NK-92 (cell line): ENCODE data around the gene TCIRG1.
A peak's percentile ranks its signal among the peaks of the same experiment; 100 is the strongest.

Source experiments
- DNase-seq: peaks from one replicate; lab custom pipeline; 2025; ENCODE audit not compliant: unreplicated experiment; lab: John Stamatoyannopoulos, UW

Gene TCIRG1

DNA sequence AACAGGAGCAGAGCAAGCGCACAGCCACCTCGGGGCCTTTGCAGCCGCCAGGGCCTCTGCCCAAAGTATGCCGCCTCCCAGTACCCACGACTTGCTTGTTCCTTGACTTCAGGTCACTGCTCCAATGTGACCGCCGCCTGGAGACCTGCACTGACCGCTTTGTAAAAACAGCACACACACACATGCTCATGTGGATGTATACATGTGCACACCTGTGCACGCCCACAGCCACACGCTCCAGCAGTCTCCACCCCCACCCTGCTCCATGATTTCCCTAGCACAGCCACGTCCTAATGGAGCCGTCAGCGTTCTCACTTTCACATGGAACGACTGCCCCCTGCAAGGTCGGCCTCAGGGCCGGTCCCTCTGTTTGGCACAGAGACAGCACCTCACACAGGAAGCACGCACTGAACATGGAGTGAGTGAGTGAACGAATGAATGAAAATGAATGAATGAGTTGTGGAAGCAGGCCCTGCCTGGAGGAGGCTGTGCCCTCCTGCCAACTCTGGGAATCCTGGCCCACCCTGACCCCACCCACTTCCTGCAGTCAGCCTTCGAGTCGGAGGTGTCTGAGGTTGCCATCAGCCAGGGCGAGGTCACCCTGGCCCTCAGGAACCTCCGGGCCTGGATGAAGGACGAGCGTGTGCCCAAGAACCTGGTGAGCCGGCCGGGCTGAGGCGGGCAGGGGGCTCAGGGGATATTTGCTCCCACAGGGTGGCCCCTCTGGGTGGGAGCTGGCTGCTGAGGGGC lies 20.7 kb upstream of the TCIRG1 start:
- no peak for DNase-seq

DNA sequence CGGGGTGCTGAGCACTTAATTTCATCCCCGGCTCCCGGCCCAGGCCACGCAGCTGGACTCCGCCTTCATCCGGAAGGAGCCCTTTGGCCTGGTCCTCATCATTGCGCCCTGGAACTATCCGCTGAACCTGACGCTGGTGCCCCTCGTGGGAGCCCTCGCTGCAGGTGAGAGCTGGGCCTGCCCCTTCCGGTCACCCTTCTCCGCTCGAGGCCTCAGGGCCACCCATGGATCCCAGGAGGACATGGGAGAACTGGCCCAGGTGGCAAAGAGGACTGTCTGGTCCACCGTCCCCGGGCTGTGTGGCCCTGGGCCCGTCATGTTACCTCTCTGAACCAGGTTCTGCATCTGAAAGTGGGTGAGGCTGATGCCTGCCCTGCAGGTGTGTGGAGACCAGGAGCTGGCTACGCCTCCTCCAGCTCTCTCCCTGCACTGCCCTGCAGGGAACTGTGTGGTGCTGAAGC lies 20.1 kb upstream of the TCIRG1 start:
- DNase-seq = no peak

DNA sequence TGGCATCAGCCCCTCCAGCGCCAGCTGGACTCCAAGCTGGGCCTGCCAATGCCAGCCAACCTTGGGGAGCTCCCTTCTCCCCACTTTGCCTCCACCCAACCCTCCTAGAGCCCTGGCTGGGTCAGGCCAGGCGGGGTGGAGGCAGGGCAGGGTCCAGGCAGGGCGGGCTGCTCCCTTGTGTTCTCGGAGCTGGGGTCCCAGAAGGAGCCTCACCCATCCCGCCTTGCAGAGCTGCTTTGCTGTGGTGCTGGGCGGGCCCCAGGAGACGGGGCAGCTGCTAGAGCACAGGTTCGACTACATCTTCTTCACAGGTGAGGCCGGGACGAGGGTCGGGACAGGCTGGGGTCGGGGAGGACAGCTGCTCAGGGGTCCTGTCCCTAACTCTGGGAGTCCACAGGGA lies 19.3 kb upstream of the TCIRG1 start:
- no peak for DNase-seq

DNA sequence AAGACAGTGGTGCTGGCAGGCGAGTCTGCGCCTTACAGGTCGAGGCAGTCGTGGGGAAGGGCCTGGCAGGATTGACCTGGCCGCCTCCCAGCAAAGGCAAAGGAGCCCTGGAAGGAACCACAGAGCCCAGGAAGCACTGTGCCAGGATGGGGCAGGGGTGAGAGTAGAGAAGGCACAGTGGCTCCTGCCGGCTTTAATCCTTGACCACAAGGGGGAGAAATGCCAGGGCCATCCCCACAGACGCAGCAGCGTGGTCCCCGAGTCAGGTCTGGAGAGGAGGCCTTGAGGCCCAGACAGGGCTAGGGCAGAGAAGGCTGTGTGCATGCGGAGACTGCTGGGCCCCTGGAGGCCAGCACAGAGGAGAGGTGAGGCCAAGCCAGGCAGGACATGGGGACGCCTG lies 18.2 kb upstream of the TCIRG1 start:
- DNase-seq = no peak

DNA sequence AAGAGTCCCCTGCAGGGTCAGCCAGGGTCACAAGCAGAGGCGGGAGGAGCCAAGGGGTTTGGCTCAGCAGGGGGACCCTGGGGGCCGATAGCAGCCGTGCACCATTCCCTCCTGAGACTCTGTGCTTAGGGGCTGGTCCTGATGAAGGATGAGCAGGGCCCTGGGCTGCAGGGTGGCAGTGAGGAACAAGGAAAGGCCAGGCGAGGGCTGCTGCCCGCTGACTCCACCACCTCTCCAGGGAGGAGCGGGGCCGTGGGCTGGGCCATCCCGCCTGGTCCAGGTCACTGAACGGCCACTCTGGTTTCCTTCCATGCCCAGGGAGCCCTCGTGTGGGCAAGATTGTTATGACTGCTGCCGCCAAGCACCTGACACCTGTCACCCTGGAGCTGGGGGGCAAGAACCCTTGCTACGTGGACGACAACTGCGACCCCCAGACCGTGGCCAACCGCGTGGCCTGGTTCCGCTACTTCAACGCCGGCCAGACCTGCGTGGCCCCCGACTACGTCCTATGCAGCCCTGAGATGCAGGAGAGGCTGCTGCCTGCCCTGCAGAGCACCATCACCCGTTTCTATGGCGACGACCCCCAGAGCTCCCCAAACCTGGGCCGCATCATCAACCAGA lies 17.5 kb upstream of the TCIRG1 start:
- DNase-seq = no peak

DNA sequence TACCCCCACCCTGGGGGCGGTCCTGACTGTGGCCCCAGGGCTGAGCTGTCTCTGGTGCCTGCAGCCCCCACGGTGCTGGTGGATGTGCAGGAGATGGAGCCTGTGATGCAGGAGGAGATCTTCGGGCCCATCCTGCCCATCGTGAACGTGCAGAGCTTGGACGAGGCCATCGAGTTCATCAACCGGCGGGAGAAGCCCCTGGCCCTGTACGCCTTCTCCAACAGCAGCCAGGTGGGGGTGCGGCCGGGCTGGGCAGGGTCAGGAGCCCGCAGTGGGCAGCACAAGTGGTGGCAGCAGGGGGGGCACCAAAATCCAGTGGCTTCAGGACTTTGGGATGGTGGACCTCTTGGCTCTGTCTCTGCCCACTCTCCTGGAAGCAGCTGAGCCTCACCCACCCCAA lies 16.3 kb upstream of the TCIRG1 start:
- no peak for DNase-seq

DNA sequence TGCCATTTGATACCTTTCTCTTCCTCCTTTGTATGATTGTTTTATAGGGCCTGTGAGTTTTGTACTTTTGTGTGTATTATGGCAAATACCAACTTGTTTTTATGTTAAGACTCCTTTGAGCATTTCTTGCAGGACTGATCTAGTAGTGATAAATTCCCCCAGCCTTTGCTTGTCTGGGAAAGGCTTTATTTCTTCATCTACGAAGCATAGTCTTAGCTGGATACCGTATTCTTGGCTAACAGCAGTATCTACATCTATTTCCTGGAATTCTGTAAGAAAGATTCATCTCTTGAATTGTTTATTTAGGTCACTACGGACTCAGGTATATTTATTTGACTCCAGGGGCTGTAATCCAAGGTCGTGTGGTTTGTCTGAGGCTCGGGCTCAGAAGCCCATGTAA lies 14.3 kb upstream of the TCIRG1 start:
- DNase-seq = no peak

DNA sequence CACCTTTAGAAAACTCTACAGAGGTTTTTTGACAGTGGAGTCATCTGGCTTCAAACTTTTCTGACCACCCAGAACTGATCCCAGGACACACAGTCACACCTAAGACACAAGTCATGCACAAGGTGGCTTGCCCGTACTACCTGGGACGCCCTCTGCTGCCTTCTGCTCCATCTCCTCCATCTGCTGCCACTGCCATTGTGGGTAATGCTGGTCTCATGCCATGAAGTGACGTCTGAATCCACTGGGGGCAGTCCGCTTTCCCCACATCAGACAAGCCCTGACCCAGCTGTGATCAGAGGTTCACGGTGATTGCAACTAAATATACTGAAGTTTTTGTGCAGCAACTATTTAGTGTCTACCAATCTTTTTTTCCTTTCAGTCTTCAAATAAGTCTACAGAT lies 13.8 kb upstream of the TCIRG1 start:
- no peak for DNase-seq

DNA sequence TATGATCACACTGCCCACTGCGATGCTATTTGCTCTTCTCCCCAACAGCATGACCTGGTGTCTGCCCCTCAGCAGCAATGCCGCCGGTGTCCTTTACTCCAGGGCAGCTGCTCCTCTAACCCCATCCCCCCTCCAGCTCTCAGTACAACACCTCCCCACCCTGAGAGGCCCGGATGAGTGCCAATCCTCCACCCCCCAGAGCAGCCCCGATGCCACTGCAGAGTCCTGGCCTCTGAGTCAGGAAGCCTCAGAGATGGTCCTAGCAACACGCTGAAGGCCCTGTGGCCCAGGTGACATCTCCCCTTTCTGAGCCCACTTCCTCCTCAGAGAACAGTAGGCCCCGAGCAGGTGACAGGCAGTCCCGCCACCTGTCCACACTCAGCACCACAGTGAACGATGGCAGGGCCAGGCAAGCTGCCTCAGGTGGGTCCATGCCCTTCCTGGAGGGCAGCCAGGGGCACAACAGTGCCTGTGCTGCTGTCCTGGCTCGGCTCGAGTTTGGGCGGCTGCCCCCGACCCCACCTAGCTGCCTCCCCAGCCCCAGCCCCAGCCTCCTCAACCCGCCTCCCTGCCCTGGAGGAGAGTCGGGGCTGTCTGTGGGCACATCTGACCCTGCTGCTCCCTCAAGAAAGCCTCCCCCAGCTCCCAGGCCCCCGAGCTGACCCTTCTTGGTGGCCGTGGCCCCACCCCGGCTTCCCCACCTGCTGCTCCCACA lies 12.3 kb upstream of the TCIRG1 start:
- no peak for DNase-seq

DNA sequence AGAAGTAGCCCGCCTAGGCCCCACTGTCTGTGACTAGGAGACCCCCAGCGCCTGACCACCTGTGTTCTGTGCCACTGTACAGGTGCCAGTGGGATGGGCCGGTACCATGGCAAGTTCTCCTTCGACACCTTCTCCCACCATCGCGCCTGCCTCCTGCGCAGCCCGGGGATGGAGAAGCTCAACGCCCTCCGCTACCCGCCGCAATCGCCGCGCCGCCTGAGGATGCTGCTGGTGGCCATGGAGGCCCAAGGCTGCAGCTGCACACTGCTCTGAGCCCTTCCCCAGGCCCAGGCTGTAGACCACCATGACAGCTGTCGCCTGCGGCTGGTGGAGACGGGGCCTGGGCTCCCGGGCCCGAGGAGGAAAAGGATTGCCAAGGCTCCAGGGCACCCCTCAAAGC lies 11.2 kb upstream of the TCIRG1 start:
- DNase-seq = no peak

DNA sequence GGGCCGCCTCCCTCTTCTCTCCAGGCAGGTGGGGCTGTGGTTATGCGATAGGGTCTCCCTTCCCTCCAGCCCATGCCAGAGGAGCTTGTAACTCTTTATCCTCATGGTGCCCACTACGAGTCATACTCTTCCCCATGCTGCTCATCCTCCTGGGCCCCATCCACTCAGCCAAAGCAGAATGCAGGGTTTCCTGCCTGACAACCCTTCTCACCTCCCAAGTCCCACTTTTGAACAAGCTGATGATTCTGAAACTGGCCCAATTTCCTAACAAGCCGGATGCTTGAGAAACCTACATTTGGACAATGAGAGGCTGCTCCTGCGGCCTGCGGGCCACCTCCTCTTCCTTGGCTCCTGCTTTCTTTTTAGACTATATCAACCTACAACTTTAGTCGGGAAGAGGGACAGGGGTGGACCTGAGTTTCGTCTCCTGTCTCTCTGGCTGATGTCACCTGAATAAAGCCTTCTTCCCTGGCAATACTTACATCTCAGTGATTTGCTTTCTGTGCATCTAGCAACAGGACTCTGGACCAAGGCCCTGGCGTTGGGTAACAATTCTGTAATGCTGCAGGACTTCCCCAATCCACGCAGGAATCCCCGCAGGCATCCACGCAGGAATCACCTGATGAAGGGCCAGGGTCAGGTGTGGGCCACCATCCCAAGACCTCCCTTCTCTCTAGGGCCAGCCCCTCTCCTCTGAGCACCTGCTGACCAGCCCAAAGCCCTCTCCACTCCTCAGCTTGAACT lies 9.9 kb upstream of the TCIRG1 start:
- no peak for DNase-seq

DNA sequence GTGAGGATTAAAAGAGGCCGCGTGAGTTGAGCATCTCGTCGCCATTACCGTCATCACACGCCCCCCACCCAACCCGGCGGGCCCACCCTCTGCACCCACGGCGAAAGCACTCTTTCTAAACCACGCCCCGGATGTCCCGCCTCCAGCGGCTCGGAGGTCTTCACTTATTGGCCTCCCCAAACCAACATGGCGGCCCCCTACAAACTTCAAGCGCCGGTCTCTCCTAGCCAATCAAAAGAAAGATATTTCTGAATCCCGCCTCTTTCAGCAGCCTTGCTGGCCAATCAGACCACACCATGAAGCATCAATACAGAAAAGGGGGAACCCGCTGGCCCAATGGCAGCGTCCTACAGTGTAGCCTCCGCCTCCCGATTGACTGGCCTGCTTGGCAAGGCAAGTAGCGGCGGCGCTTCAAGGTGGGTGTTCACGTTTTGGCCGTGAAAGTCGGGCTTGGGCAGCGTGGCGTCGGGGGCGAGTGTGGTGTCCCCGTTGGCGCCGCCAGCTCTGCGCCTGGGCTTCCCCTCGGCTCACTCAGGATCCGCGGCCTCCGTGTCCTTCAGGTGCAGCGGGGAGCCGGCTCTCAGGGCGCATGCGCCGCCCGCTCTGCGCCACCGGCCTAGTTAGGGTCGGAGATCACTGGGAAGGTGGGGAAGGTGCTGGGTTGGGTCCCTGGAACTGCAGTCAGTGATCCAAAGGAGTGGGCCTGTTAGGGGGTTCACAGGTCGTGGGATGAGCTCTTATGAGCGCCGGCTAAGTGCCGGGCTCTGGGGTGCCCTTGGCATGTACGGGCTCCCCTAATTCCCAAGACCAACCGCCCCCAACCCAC lies 8.3 kb upstream of the TCIRG1 start, which contains the start of gene NDUFS8:
TSS of gene NDUFS8 (plus strand) at position 364 of the 826 bp plus-strand sequence. CDS start 1,471 bp downstream, outside the sequence.
- peak; percentile 80 for DNase-seq

DNA sequence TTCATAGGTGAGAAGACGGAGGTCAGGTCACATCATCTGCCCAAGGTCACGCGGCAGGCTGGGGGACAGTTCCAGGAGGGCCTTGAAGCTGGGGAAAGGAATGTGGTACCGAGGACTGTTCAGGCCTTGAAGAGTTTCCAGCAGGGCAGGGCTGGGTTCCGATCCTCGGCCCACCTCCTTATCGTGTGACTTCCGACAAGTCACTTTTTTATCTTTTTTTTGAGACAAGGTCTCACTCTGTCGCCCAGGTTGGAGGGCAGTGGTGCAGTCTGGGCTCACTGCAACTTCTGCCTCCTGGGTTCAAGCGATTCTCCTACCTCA lies 7.7 kb upstream of the TCIRG1 start:
- DNase-seq = no peak

DNA sequence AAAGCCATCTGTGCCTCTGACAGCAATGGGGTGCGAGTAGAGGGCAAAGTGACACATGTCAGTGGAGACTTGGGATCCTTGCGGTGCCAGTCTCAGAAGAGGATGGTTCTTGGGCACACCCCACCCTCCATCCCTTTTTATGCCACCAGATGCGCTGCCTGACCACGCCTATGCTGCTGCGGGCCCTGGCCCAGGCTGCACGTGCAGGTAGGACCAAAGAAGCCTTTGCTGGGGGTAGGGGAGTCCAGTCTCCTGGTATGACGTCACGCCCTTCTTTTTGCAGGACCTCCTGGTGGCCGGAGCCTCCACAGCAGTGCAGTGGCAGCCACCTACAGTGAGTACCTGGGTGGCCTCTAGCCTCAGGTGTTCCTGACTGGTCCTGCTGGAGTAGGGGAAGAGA lies 6.8 kb upstream of the TCIRG1 start:
- DNase-seq = no peak

DNA sequence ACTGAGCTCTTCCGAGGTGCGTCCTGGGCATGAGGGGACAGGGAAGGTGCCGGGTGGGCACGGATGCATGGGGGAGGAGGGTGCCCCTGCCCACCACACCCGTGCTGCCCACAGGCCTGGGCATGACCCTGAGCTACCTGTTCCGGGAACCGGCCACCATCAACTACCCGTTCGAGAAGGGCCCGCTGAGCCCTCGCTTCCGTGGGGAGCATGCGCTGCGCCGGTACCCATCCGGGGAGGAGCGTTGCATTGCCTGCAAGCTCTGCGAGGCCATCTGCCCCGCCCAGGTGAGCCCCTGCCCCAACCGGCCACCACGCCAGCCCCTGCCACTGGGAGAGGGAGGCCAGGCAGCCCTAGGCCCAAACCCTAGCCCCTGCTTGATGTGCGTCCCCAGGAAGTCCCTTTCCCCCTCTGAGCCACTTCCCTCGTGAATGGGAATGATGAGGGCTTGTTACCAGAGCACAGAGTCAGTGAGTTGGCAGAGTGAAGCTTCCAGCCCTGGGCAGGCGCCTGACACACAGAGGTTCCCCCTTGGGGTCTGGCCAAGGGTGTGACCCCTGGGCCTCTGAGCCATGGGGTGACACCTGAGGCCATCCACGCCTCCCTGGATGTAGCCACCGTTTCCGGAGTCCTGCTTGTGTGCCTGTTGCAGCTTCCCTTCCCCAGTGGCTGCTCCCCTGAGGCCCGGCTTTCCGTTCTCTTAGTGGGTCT lies 5.7 kb upstream of the TCIRG1 start:
- no peak for DNase-seq

DNA sequence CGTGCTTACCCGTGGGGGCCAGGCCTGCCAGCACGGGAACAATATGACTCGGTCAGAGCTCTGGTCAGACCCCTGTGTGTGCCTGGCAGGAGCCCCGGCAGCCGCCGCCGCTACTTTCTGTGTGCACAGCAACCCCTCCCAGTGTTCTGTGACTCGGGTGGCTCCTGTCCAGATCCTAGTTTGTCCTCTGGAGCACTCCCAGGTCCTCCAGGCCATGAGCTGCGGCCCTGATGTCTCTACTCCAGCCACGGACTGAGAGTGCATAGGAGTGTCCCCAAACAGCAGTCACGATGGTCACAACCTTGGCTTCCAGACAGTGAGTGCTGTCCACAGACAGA lies 5.1 kb upstream of the TCIRG1 start:
- no peak for DNase-seq

DNA sequence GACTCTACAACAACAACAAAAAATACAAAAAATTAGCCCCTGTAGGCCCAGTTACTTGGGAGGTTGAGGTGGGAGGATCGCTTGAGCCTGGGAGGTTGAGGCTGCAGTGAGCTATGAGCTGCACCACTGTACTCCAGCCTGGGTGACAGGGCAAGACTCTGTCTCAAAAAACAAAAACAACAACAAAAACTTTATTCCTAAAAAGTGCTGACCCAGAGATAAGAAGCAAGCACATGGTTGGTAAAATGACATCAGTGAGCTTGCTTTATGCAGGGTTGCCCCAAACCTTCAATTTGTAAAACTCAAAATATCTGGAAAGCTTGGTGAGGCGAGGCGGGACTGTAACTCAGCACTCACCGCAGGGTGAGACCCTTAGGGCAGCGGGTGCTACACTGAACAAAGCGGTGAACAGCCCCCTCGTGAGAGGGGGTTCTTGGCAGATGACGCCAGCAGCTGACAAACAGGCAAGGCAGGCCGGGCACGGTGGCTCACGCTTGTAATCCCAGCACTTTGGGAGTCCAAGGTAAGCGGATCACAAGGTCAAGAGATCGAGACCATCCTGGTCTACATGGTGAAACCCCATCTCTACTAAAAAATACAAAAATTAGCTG lies 3.5 kb upstream of the TCIRG1 start:
- no peak for DNase-seq

DNA sequence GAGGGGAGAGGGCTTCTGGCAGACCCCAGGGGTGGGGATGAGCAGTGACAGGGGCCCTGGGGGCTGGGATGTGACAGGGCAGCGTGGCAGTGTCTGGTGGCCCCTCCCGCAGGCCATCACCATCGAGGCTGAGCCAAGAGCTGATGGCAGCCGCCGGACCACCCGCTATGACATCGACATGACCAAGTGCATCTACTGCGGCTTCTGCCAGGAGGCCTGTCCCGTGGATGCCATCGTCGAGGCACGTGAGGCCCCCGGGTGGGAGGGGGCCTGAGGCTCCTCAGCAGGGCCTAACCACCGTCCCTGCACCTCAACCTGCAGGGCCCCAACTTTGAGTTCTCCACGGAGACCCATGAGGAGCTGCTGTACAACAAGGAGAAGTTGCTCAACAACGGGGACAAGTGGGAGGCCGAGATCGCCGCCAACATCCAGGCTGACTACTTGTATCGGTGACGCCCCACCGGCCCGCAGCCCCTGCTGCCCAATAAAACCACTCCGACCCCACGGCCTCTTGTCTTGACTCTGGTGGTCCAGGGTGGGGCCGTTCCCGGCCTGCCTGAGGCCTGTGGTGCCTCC lies 2.6 kb upstream of the TCIRG1 start:
- DNase-seq = no peak

DNA sequence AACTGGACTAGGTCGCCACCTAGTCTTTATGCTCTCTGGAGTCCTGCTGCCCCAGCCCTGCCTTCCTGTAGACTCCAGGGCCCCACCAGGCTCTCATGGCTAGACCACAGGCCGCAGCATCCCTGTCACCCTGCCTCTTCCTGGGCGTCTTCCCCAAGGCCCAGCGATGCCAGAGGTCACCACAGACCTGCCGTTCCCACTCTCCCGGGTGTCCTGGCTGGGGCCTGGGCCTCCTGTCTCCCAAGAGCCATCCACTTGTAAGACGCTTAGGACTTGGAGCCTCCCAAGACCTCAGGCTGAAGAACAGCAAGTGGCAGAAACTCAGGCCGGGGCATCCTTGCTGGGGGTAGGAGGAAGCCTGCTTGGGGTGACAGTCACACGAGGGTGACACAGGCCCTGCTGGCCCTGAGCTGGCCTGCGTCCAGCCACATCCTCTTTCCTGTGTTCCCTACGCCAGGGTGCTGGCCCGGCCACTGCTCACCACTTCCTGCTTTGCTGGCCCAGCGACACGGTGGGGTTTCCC lies 2.0 kb upstream of the TCIRG1 start:
- no peak for DNase-seq
